CD4-positive, alpha-beta memory T cell (primary cell): Measurements from ENCODE around the gene FAM234A. TPM values are rescaled to one million over a fixed set of nuclear protein-coding genes. Genes with fewer than 3 reads are reported as not detected.
"Not testable (repeated sequence)": the region's sequence is repeated elsewhere in the genome, so short reads cannot be mapped to it uniquely, and the experiment has no call there.

ENCODE experiments used
- CTCF ChIA-PET: fragments of 350-600 bp; sonication (Branson Sonifier 250); formaldehyde crosslinking; loops from one replicate; lab custom pipeline; 2021; ENCODE audit warnings: inconsistent platforms; ENCODE audit not compliant: partially characterized antibody; lab: Charles Lee
- POLR2A ChIA-PET: fragments of 350-600 bp; sonication (Branson Sonifier 250); formaldehyde crosslinking; loops from one replicate; lab custom pipeline; 2021; ENCODE audit not compliant: partially characterized antibody; lab: Charles Lee
- DNase-seq, 5 donors: peaks; one replicate each; pipeline versions ENCODE4 v3.0.0 to v3.0.0-alpha.2; 2020 to 2022; ENCODE audit warnings: mixed read lengths in 1 of 5
- H3K27ac ChIP-seq: one replicate; pipeline ENCODE4 v1.7.0; 2013; ENCODE audit warnings: low read depth, low read length
- H3K27me3 ChIP-seq: 2 replicates; pipeline ENCODE4 v1.7.0; 2013; ENCODE audit warnings: mild to moderate bottlenecking, low read length, moderate library complexity; ENCODE audit not compliant: insufficient read depth
- H3K36me3 ChIP-seq: 2 replicates; pipeline ENCODE4 v1.7.0; 2013; ENCODE audit warnings: mild to moderate bottlenecking, low read length, moderate library complexity; ENCODE audit not compliant: insufficient read depth
- H3K4me1 ChIP-seq: 2 replicates; pipeline ENCODE4 v1.7.0; 2013; ENCODE audit warnings: mild to moderate bottlenecking, low read length, moderate library complexity; ENCODE audit not compliant: insufficient read depth
- H3K4me3 ChIP-seq, 2 donors: one replicate each; pipeline ENCODE4 v1.7.0; 2013; ENCODE audit warnings: low read length in 2 of 2, mild to moderate bottlenecking in 1 of 2
- H3K9me3 ChIP-seq, 2 donors: one replicate each; pipeline ENCODE4 v1.7.0; 2013; ENCODE audit warnings: low read length in 2 of 2, control low read depth in 1 of 2; ENCODE audit not compliant: control insufficient read depth in 1 of 2
- H3K27ac Mint-ChIP-seq, 7 donors: one replicate each; pipeline ENCODE4 v1.8.0; 2020 to 2021; ENCODE audit warnings: mixed read lengths in 7 of 7, mild to moderate bottlenecking in 6 of 7, inconsistent platforms in 3 of 7, moderate library complexity in 3 of 7
- H3K27me3 Mint-ChIP-seq, 2 donors: one replicate each; pipeline ENCODE4 v1.8.0; 2020 to 2021; ENCODE audit warnings: mixed read lengths in 2 of 2
- H3K36me3 Mint-ChIP-seq, 2 donors: one replicate each; pipeline ENCODE4 v1.8.0; 2020 to 2021; ENCODE audit warnings: mixed read lengths in 2 of 2, inconsistent platforms in 1 of 2, mild to moderate bottlenecking in 1 of 2
- H3K4me1 Mint-ChIP-seq, 4 donors: one replicate each; pipeline ENCODE4 v1.8.0; 2020 to 2021; ENCODE audit warnings: mixed read lengths in 4 of 4, mild to moderate bottlenecking in 1 of 4
- H3K4me3 Mint-ChIP-seq, 8 donors: one replicate each; pipeline ENCODE4 v1.8.0; 2020 to 2021; ENCODE audit warnings: mixed read lengths in 8 of 8, mild to moderate bottlenecking in 7 of 8, moderate library complexity in 6 of 8, inconsistent platforms in 3 of 8
- H3K9me3 Mint-ChIP-seq, 8 donors: one replicate each; pipeline ENCODE4 v1.8.0; 2020 to 2021; ENCODE audit warnings: mixed read lengths in 8 of 8, mild to moderate bottlenecking in 5 of 8, inconsistent platforms in 3 of 8, moderate library complexity in 1 of 8
- intact Hi-C: fragments of 100-400 bp; cut with micrococcal nuclease; formaldehyde crosslinking; loops from one replicate; pipeline ENCODE4 v1.15.1; 2023
- polyA plus RNA-seq, 2 donors: library from polyadenylated mRNA; unstranded; fragments of 300-500 nt; fragmentation: Illumina TruSeq; gene quantifications; one replicate each; pipeline ENCODE4 v1.2.3, GENCODE V29; 2021
- total RNA-seq, 2 experiments: library from RNA; stranded (reverse); gene quantifications; one replicate each; pipeline ENCODE4 v1.2.3, GENCODE V29; 2021

Gene FAM234A
- total and polyA plus RNA-seq, 4 experiments from 2014 or later, result 18.2 to 41.1 (median 34.9) TPM

DNA sequence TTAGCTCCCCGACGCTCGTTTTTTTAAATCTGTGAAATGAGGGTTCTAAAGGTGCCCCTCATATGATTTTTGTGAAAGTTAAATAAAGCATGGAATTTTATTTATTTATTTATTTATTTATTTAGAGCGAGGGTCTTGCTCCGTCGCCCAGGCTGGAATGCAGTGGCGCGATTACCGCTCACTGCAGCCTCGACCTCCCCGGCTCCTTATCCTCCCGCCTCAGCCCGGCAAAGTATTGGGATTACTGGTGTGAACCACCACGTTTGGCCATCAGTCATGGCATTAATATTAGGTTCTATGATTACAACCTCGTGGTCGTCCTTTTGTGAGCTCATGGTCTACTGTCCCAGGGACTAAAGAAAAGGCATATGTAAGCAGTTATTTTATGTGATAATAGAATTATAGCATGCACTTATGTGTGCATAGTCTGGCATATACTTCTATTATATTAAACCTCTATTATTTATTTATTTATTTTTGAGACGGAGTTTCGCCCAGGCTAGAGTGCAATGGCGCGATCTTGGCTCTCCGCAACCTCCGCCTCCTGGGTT lies 4.8 kb upstream of the FAM234A start:
- DNase-seq, result no peak
- Mint-ChIP-seq H3K9me3 (no peaks in the 10 kb centered on the region), H3K27ac (peak overlapping the region in 6 of 7 donors; percentile 86 to 98 (median 96)), H3K4me1 (peaks cover 17 to 46% (median 36%) of the 10 kb centered on the region in 4 donors), H3K36me3 (peaks cover 16 to 39% of the 10 kb centered on the region in 2 donors), H3K27me3 (no peaks in the 10 kb centered on the region), H3K4me3 (peak overlapping the region; percentile 28 to 92 (median 87))
- Histone ChIP-seq H3K27ac (peak overlapping the region; percentile 97), H3K27me3 (no peaks in the 10 kb centered on the region), H3K36me3 (peaks cover 25% of the 10 kb centered on the region), H3K9me3 (no peaks in the 10 kb centered on the region), H3K4me1 (peaks cover 23% of the 10 kb centered on the region), H3K4me3 (peak overlapping the region in 1 of 2 donors; percentile 84)
- POLR2A ChIA-PET, result interaction anchor here (0.9 to 2.9 kb wide), 8 partner anchors 23 to 172 kb away, joined by 3 to 25 read pairs (median 5); partner anchors contain the start of genes AXIN1, DECR2 and MRPL28
- intact Hi-C loops, result loop anchor here (5.0 kb wide), 1 partner anchor 93 kb away; the partner anchor contains the start of gene NPRL3
- CTCF ChIA-PET, result interaction anchor here (1.0 to 1.1 kb wide), 2 partner anchors 123 kb away, joined by 3 to 4 read pairs; no protein-coding TSS in a partner anchor

DNA sequence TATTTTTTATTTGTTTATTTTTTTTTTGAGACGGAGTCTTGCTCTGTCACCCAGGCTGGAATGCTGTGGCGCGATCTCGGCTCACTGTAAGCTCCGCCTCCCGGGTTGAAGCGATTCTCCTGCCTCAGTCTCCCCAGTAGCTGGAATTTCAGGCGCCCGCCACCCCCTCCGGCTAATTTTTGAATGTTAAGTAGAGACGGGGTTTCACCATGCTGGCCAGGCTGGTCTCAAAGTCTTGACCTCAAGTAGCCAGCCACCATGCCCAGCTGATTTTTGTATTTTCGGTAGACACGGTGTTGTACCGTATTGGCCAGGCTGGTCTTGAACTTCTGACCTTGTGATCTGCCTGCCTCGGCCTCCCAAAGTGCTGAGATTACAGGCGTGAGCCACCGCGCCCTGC lies 4.3 kb upstream of the FAM234A start:
- intact Hi-C loops, result loop anchor here (5.0 kb wide), 1 partner anchor 93 kb away; the partner anchor contains the start of gene NPRL3
- not testable (repeated sequence) for H3K27me3 Mint-ChIP-seq, H3K27me3 ChIP-seq, H3K27ac ChIP-seq, H3K9me3 ChIP-seq, DNase-seq, H3K9me3 Mint-ChIP-seq, H3K4me3 ChIP-seq
- Mint-ChIP-seq H3K36me3 (peaks cover 16 to 41% of the 10 kb centered on the region in 2 donors), H3K4me3 (peak overlapping the region in 2 of 8 donors; percentile 46 to 83), H3K4me1 (peaks cover 18 to 51% (median 40%) of the 10 kb centered on the region in 4 donors), H3K27ac (peak overlapping the region in 3 of 7 donors; percentile 16 to 88 (median 43))
- ChIA-PET CTCF (interaction anchor here (1.0 kb wide), 1 partner anchor 123 kb away, joined by 4 read pairs; no protein-coding TSS in a partner anchor), POLR2A (interaction anchor here (1.8 kb wide), 1 partner anchor 140 kb away, joined by 6 read pairs; the partner anchor contains the start of gene MRPL28)
- peaks cover 23% of the 10 kb centered on the region for H3K4me1 ChIP-seq
- peaks cover 23% of the 10 kb centered on the region for H3K36me3 ChIP-seq

DNA sequence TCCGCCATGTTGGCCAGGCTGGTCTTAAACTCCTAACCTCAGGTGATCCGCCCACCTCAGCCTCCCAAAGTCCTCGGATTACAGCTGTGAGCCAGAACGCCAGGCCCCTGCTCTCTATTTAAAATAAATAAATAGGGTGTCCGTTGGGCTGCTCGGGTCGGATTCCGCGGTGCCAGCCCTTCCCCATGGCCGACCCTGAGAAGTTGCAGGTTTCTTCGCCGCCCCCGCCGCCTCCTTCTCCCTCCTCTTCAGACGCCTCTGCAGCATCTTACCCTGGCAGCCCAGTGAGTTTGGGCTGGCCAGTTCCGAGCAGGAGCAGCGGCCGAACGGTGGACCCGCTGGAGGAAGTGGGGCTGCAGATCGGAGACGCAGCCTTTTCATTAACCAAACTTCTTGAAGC lies 3.7 kb upstream of the FAM234A start:
- Histone ChIP-seq H3K4me1 (peaks cover 29% of the 10 kb centered on the region), H3K4me3 (no peak overlapping the region), H3K36me3 (peaks cover 18% of the 10 kb centered on the region), H3K27ac (no peak overlapping the region), H3K27me3 (no peaks in the 10 kb centered on the region), H3K9me3 (no peaks in the 10 kb centered on the region)
- Mint-ChIP-seq H3K4me1 (peaks cover 20 to 51% (median 41%) of the 10 kb centered on the region in 4 donors), H3K27ac (peak overlapping the region in 2 of 7 donors; percentile 16 to 43), H3K9me3 (no peaks in the 10 kb centered on the region), H3K36me3 (peaks cover 12 to 40% of the 10 kb centered on the region in 2 donors), H3K27me3 (no peaks in the 10 kb centered on the region), H3K4me3 (peak overlapping the region in 1 of 8 donors; percentile 46)
- ChIA-PET CTCF (no interaction called here), POLR2A (no interaction called here)
- no peak for DNase-seq
- intact Hi-C loops, result loop anchor here (5.0 kb wide), 1 partner anchor 94 kb away; the partner anchor contains the start of gene NPRL3

DNA sequence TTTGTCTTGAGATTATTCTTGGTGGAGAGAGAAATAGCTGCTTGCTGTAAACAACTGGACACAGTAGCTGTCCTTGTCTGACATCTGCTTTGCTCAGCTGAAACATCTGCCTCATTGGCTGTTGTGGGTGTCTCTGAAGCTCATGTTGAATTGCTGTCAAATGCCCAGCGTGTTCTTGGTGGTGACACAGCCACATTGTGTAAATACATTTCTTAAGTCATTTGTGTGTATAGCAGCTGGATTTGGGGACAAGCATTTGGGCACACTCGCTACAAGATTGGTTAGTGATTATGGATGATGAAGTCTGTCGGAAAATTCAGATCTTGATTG lies 5.3 kb downstream of the FAM234A start:
- DNase-seq, result no peak
- H3K9me3 Mint-ChIP-seq, result no peaks in the 10 kb centered on the region
- ChIA-PET CTCF (interaction anchor here (1.0 kb wide), 1 partner anchor 122 kb away, joined by 3 read pairs; no protein-coding TSS in a partner anchor), POLR2A (no interaction called here)
- Histone ChIP-seq H3K4me1 (peaks cover 6% of the 10 kb centered on the region), H3K27me3 (no peaks in the 10 kb centered on the region), H3K9me3 (no peaks in the 10 kb centered on the region), H3K27ac (no peak overlapping the region), H3K36me3 (no peaks in the 10 kb centered on the region), H3K4me3 (no peak overlapping the region)
- no peaks in the 10 kb centered on the region for H3K27me3 Mint-ChIP-seq
- H3K27ac Mint-ChIP-seq, result peak overlapping the region in 4 of 7 donors; percentile 2 to 82 (median 38)
- intact Hi-C loops, result no loop called here
- peaks cover 12 to 28% (median 15%) of the 10 kb centered on the region in 4 donors for H3K4me1 Mint-ChIP-seq
- H3K4me3 Mint-ChIP-seq, result no peak overlapping the region
- peaks cover 0 to 11% of the 10 kb centered on the region in 2 donors for H3K36me3 Mint-ChIP-seq

DNA sequence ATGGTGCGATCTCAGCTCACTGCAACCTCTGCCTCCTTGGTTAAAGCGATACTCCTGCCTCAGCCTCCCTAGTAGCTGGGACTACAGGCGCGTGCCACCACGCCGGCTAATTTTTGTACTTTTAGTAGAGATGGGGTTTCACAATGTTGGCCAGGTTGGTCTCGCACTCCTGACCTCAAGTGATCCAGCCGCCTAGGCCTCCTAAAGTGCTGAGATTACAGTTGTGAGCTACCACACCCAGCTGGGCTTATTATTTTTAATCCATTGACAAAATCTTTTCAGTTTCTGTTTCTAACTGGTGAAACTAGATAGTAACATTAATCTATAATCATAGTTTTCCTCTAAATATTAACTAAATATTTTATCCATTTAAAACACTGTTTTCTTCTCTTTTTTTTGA lies 5.9 kb downstream of the FAM234A start:
- no peak overlapping the region for H3K27ac Mint-ChIP-seq
- no peaks in the 10 kb centered on the region for H3K27me3 ChIP-seq
- no peak overlapping the region for H3K27ac ChIP-seq
- H3K36me3 ChIP-seq, result no peaks in the 10 kb centered on the region
- no peaks in the 10 kb centered on the region for H3K27me3 Mint-ChIP-seq
- no peaks in the 10 kb centered on the region for H3K9me3 ChIP-seq
- H3K4me1 ChIP-seq, result peaks cover 4% of the 10 kb centered on the region
- H3K4me3 Mint-ChIP-seq, result no peak overlapping the region
- H3K36me3 Mint-ChIP-seq, result peaks cover 0 to 5% of the 10 kb centered on the region in 2 donors
- no peaks in the 10 kb centered on the region for H3K9me3 Mint-ChIP-seq
- H3K4me3 ChIP-seq, result no peak overlapping the region
- no peak for DNase-seq
- intact Hi-C loops, result no loop called here
- CTCF ChIA-PET, result no interaction called here
- POLR2A ChIA-PET, result no interaction called here
- H3K4me1 Mint-ChIP-seq, result peaks cover 7 to 25% (median 13%) of the 10 kb centered on the region in 4 donors

DNA sequence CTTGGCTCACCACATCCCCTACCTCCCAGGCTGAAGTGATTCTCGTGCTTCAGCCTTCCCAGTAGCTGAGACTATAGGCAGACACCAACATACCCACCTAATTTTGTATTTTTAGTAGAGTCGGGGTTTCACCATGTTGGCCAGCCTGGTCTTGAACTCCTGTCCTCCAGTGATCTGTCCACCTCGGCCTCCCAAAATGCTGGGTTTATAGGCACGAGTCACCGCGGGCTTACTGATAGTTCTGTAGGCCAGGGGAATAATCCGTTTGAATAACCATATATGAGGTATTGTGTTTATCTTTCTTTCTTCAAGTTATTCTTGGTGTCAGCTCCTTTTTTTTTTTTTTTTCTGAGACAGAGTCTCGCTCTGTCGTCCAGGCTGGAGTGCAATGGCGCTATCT lies 7.7 kb downstream of the FAM234A start:
- peak overlapping the region in 2 of 7 donors; percentile 47 to 53 for H3K27ac Mint-ChIP-seq
- Histone ChIP-seq H3K9me3 (no peaks in the 10 kb centered on the region), H3K27me3 (no peaks in the 10 kb centered on the region), H3K4me1 (no peaks in the 10 kb centered on the region), H3K27ac (no peak overlapping the region), H3K36me3 (no peaks in the 10 kb centered on the region), H3K4me3 (no peak overlapping the region)
- H3K4me1 Mint-ChIP-seq, result peaks cover 5 to 20% (median 11%) of the 10 kb centered on the region in 4 donors
- DNase-seq, result no peak
- POLR2A ChIA-PET, result interaction anchor here (0.6 kb wide), 2 partner anchors 9 to 1066 kb away, joined by 3 read pairs; no protein-coding TSS in a partner anchor
- no peaks in the 10 kb centered on the region for H3K9me3 Mint-ChIP-seq
- intact Hi-C loops, result no loop called here
- peak overlapping the region in 1 of 8 donors; percentile 20 for H3K4me3 Mint-ChIP-seq
- peaks cover 0 to 4% of the 10 kb centered on the region in 2 donors for H3K36me3 Mint-ChIP-seq
- H3K27me3 Mint-ChIP-seq, result no peaks in the 10 kb centered on the region
- CTCF ChIA-PET, result no interaction called here

DNA sequence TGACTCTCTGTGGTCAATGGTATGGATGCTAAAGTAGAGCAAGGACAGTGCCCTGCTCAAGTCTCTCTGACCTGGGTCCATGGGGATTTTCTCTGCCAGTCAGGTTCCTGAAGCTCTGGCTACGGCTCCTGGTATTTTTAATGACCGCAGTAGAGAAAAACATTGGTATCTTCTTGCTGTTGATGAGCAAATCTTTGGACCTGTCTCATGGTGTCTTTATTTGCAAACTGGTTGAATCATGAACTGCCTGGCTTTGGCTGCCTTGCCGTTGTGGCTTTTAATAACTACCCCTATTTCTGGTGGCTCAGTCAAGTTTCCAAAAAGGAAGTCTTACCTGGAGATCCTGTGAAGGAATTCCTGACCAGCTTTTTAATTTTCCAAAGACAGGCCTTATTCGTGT lies 8.7 kb downstream of the FAM234A start:
- no peaks in the 10 kb centered on the region for H3K4me1 ChIP-seq
- intact Hi-C loops, result no loop called here
- no peak for DNase-seq
- no peak overlapping the region for H3K4me3 Mint-ChIP-seq
- POLR2A ChIA-PET, result interaction anchor here (0.7 kb wide), 1 partner anchor 70 kb away, joined by 3 read pairs; no protein-coding TSS in a partner anchor
- no peaks in the 10 kb centered on the region for H3K27me3 Mint-ChIP-seq
- H3K27ac ChIP-seq, result no peak overlapping the region
- H3K4me3 ChIP-seq, result no peak overlapping the region
- H3K9me3 Mint-ChIP-seq, result no peaks in the 10 kb centered on the region
- peak overlapping the region in 2 of 7 donors; percentile 37 to 68 for H3K27ac Mint-ChIP-seq
- CTCF ChIA-PET, result no interaction called here
- no peaks in the 10 kb centered on the region for H3K27me3 ChIP-seq
- H3K36me3 ChIP-seq, result no peaks in the 10 kb centered on the region
- H3K36me3 Mint-ChIP-seq, result peaks cover 0 to 4% of the 10 kb centered on the region in 2 donors
- peaks cover 5 to 19% (median 13%) of the 10 kb centered on the region in 4 donors for H3K4me1 Mint-ChIP-seq
- H3K9me3 ChIP-seq, result no peaks in the 10 kb centered on the region
